ENCODE measurements around the gene FAM163A.

Gene FAM163A

GRCh38 chr1:179709841-179710329 lies 33.2 kb upstream of the FAM163A start:
- Histone ChIP-seq H3K79me2 (ENCODE audit: insufficient read depth, low read length) (no peaks in the 10 kb centered on the region), H3K27me3 (ENCODE audit: insufficient read depth, low read length, poor library complexity, severe bottlenecking) (no peaks in the 10 kb centered on the region), H3K9ac (ENCODE audit: low read depth, low read length, poor library complexity, severe bottlenecking) (no peak overlapping the region), H3K4me3 (ENCODE audit: low read length, poor library complexity, severe bottlenecking) (no peak overlapping the region), H4K20me1 (ENCODE audit: insufficient read depth, low read length, poor library complexity, severe bottlenecking) (no peaks in the 10 kb centered on the region), H3K9me2 (replicated peaks; ENCODE audit: low read depth, low read length) (no peaks in the 10 kb centered on the region), H3K9me3 (ENCODE audit: insufficient read depth, low read depth, low read length) (peaks cover 8% of the 10 kb centered on the region; the same call in 1 of the 2 replicates), H3K36me3 (ENCODE audit: insufficient read depth, low read length) (no peaks in the 10 kb centered on the region), H3F3A (ENCODE audit: low read depth) (no peaks in the 10 kb centered on the region), H3K4me2 (ENCODE audit: low read depth, low read length, poor library complexity, severe bottlenecking) (no peak overlapping the region), H3K4me1 (ENCODE audit: insufficient read depth, low read length, poor library complexity, severe bottlenecking) (no peaks in the 10 kb centered on the region), H2AFZ (ENCODE audit: low read length) (no peak overlapping the region)
- no peak for TF ChIP-seq CTCF (conservative IDR thresholded peaks at IDR 0.05; ENCODE audit: low read length)
- TF ChIP-seq EZH2phosphoT487 (IDR thresholded peaks at IDR 0.05; ENCODE audit: borderline replicate concordance) = no peak

- no peaks in the 10 kb centered on the region for H3K4me1 ChIP-seq (ENCODE audit: insufficient read depth, low read length, poor library complexity, severe bottlenecking)
- no peaks in the 10 kb centered on the region for H3K27me3 ChIP-seq (ENCODE audit: insufficient read depth, low read length, poor library complexity, severe bottlenecking)
- H3F3A ChIP-seq (ENCODE audit: low read depth) = no peaks in the 10 kb centered on the region
- TF ChIP-seq EZH2phosphoT487 (IDR thresholded peaks at IDR 0.05; ENCODE audit: borderline replicate concordance) (no peak), CTCF (conservative IDR thresholded peaks at IDR 0.05; ENCODE audit: low read length) (no peak)
- no peak overlapping the region for H3K4me3 ChIP-seq (ENCODE audit: low read length, poor library complexity, severe bottlenecking)
- no peaks in the 10 kb centered on the region for H3K9me2 ChIP-seq (replicated peaks; ENCODE audit: low read depth, low read length)
- H3K9ac ChIP-seq (ENCODE audit: low read depth, low read length, poor library complexity, severe bottlenecking) = no peak overlapping the region
- no peak overlapping the region for H3K4me2 ChIP-seq (ENCODE audit: low read depth, low read length, poor library complexity, severe bottlenecking)
- no peaks in the 10 kb centered on the region for H3K79me2 ChIP-seq (ENCODE audit: insufficient read depth, low read length)
- no peak overlapping the region for H2AFZ ChIP-seq (ENCODE audit: low read length)
- no peaks in the 10 kb centered on the region for H3K36me3 ChIP-seq (ENCODE audit: insufficient read depth, low read length)
- no peaks in the 10 kb centered on the region for H4K20me1 ChIP-seq (ENCODE audit: insufficient read depth, low read length, poor library complexity, severe bottlenecking)
- peaks cover 23% of the 10 kb centered on the region; the same call in 1 of the 2 replicates for H3K9me3 ChIP-seq (ENCODE audit: insufficient read depth, low read depth, low read length)
Observed at GRCh38 chr1:179714159-179714558, 28.9 kb upstream of the FAM163A start.

GRCh38 chr1:179714623-179715022 lies 28.5 kb upstream of the FAM163A start:
- Histone ChIP-seq H3F3A (ENCODE audit: low read depth) (no peaks in the 10 kb centered on the region), H3K9me3 (ENCODE audit: insufficient read depth, low read depth, low read length) (peaks cover 24% of the 10 kb centered on the region), H3K9ac (ENCODE audit: low read depth, low read length, poor library complexity, severe bottlenecking) (no peak overlapping the region), H3K4me2 (ENCODE audit: low read depth, low read length, poor library complexity, severe bottlenecking) (no peak overlapping the region), H3K4me1 (ENCODE audit: insufficient read depth, low read length, poor library complexity, severe bottlenecking) (no peaks in the 10 kb centered on the region), H3K9me2 (replicated peaks; ENCODE audit: low read depth, low read length) (no peaks in the 10 kb centered on the region), H4K20me1 (ENCODE audit: insufficient read depth, low read length, poor library complexity, severe bottlenecking) (no peaks in the 10 kb centered on the region), H2AFZ (ENCODE audit: low read length) (no peak overlapping the region), H3K36me3 (ENCODE audit: insufficient read depth, low read length) (no peaks in the 10 kb centered on the region), H3K27me3 (ENCODE audit: insufficient read depth, low read length, poor library complexity, severe bottlenecking) (no peaks in the 10 kb centered on the region), H3K79me2 (ENCODE audit: insufficient read depth, low read length) (no peaks in the 10 kb centered on the region), H3K4me3 (ENCODE audit: low read length, poor library complexity, severe bottlenecking) (no peak overlapping the region)
- no peak for TF ChIP-seq EZH2phosphoT487 (IDR thresholded peaks at IDR 0.05; ENCODE audit: borderline replicate concordance)
- TF ChIP-seq CTCF (conservative IDR thresholded peaks at IDR 0.05; ENCODE audit: low read length) = no peak
